COR-L47 (cell line): ENCODE measurements around the gene PDE12.
"Not testable (repeated sequence)": the region's sequence is repeated elsewhere in the genome, so short reads cannot be mapped to it uniquely, and the experiment has no call there.

ENCODE experiments used
- DNase-seq: peaks from one replicate; lab custom pipeline; 2025; lab: John Stamatoyannopoulos, UW

The PDE12 gene

DNA sequence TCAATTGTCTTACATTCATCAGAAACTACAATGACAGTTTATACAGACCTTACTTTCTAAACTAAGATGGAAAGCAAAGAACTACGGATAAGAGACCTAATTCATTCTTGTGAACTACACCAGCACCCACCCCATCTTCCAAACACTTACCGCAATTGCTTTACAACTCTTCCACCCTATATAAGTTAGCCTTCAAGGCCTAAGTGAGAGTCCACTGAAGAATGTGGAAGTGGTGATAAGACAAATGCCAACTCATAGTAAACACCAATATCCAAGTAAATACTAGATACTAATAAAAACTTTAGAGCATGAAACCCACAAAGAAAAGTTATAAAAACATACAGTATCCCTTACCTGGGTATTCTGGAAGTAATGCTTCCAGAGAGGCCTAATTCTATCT lies 27.5 kb downstream of the PDE12 start:
- no peak for DNase-seq

DNA sequence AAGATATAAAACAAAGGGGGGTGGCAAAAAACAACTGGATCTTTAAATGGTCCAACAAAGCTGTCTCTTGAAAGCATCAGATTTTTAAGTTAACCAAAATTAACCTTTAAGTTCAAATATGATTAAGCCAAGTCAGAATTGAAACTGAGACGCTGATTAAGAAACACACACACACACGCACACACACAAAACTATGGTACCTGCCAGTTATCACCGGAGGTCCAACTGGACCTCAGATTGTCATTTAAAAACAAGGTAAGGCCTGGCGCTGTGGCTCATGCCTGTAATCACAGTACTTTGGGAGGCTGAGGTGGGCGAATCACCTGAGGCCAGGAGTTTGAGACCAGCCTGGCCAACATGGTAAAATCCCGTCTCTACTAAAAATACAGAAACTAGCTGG lies 30.7 kb downstream of the PDE12 start:
- no peak for DNase-seq

DNA sequence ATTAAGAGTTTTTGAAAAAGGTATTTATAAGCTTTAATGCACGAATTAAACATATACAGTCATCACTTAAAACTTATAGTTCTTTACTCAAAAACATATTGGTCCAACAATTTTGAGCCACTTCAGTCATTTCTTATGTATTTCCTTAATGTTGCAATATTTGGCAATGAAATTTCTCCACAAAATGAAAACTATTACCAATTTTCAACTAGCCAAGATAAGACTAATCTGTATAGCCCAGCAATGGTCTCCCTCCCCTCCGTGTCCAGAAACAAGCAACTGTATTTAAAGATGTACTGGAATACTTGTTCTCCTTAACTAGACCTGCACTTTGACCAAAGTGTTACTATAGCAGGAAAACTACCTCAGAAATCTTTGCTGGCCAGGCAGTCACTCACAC lies 31.8 kb downstream of the PDE12 start:
- no peak for DNase-seq

DNA sequence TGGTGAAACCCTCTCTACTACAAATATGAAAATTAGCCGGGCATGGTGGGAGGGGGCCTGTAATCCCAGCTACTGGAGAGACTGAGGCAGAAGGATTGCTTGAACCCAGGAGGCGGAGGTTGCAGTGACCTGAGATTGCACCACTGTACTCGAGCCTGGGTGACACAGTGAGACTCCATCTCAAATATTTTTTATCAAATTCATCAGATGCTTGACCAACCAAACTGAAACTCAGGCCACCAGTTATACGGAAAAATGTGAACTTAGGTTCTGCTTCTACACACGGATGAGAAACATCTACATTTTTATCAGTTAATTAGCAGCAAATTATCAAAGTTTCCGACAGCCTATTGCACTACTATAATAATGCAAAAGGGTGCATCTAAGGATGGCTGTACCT lies 36.2 kb downstream of the PDE12 start:
- no peak for DNase-seq

DNA sequence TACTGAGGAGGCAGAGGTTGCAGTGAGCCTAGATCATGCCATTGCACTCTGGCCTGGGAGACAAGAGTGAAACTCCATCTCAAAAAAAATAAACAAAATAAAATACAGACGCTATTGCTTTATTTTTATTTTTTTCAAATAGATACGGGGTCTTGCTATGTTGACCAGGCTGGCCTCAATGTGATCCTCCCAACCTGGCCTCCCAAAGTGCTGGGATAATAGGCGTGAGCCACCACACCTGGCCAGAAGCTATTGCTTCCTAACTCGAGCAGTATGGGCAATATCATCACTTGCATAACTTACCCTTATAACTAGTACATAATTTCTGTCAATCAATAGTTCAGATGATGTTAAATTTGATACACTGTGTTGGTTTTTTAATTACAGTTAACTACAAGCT lies 38.1 kb downstream of the PDE12 start:
- DNase-seq = no peak

DNA sequence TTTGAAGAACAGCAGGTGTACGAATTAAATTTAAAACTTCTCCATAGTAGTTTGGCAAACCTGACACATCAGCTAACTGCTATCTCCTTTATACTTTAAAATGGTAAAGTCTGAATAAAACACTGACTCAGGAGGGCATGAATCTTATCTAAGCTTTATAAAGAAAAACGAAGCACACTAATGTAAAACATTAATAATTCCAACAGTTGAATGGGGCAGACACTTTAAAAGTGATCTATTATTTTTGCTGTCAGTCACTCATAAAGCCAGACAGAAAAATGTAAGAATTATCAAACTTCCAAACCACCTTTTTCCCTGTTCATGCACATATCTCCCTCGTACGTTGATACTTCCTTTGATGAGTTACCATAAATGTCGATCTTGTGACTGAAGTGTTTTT lies 38.5 kb downstream of the PDE12 start:
- DNase-seq = no peak

DNA sequence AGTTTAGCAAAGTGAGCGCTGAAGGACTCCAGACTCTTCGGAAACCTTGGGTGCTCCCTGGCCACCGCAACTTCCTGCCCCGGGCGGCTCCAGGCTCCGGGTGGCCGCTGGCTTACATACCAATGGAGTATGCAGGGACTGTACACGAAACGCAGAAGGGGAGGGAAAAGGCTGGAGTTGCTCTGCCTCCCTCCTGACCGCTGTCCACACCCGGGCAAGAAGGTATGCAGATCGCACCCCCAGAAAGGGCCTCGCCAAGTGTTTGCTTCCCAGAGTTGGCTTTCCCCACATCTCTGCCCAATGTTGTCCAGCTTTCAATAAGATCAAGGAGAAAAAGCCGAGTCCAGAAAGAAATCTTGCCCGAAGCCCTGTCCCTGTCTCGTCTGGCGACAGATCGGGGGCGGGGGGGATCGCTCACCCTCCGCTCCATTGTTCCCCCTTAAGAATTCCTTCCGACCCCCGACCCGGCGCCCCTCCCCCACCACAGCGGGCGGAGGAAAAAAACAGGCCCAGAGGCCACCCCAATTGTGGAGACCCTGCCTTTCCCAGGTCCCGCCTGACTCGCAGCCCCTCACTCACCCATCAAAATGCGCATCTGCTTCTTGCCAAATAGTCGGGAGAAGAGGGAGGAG lies 40.5 kb downstream of the PDE12 start:
- DNase-seq = no peak

DNA sequence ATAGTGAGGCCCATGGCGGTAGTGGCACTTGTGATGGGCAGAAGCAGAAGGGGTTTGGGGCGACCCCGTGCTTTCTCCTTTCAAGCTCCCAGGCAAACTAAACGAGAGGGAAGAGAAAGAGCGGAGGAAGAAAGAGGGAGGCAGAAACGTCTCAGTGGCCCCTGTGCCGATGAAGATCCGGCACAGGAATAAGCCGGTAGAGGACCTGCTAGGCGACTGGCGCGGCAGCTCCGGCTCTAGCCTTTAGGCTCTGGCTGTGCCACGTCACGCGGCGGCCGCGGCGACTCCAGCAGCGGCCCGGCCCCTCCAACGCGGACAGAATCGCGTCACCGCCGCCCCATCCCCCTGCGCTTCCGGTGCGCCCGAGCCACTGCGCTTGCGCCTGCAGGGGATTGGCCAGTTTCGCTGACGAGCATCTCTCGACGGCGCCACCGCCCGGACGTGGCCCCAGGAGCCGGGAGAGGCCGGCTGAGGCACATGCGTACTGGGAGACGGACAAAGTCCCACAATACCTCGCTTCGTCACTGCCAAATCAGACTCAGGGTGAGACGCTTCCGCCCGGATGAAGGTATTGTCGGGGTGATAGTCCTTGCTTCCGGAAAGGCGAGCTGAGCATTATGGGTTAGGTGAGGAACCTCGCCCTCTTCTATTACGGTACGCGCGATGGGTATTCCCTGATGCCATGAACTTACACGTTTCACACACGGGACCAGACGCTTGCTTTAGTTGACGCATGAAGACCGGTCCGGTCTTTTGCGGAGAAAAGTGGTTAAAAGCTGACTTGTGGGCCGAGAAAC lies 41.3 kb downstream of the PDE12 start, which contains the start of gene ARF4:
TSS of gene ARF4 (minus strand) at position 218 of the 797 bp plus-strand sequence. CDS start at position 14, 204 bp downstream.
- peak; percentile 90 for DNase-seq

DNA sequence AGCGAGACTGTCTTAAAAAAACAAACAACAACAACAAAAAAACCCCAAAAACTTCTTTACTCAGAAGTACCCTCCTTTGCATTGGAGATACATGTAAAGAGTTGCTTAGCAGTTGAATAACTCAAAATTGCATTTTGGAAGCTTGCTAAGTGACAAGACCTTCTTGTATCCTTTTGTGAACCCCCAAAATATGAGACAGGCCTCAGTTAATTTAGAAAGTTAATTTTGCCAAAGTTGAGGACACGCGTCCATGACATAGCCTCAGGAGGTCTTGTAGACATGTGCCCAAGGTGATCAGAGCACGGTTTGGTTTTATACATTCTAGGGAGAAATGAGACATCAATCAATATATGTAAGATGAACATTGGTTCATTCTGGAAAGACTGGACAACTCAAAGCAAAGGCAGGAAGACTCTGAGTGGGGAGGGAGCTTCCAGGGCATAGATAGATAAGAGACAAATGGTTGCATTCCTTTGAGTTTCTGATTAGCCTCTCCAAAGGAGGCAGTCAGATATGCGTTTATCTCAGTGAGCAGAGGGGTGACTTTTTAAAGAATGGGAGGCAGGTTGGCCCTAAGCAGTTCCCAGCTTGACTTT lies 42.8 kb downstream of the PDE12 start:
- no peak for DNase-seq

DNA sequence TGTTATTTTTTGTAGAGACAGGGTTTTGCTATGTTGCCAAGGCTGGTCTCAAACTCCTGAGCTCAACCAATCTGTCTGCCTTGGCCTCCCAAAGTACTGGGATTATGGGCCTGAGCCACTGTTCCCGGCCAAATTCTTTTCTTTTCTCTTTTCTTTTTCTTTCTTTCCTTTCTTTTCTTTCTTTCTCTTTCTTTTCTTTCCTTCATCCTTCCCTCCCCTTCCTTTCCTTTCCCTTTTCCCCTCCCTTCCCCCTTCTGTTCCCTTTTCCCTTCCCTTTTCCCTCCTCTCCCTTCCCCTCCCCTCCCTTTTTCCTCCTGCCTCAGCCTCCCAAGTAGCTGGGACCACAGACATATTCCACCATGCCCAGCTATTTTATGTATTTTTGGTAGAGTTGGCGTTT lies 44.1 kb downstream of the PDE12 start:
- no peak for DNase-seq

DNA sequence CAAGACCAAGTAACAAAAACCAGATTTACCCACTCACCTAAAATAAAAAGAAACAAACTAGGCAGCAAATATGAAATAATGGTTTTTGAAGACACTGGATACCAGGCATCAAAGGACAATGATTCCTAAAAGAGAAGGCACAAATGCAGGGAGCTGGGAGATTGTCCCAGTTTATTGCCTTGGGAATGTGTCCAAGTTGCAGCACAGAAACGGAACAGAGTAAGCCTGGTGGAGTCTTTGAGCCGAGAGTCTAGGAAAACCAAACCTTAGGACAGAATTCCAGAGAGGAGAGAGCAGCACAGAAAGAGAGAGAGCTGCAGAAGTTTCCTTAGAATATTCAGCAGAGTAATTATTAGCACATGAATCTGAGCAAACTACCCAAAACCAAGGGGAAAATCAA lies 48.9 kb downstream of the PDE12 start:
- no peak for DNase-seq

DNA sequence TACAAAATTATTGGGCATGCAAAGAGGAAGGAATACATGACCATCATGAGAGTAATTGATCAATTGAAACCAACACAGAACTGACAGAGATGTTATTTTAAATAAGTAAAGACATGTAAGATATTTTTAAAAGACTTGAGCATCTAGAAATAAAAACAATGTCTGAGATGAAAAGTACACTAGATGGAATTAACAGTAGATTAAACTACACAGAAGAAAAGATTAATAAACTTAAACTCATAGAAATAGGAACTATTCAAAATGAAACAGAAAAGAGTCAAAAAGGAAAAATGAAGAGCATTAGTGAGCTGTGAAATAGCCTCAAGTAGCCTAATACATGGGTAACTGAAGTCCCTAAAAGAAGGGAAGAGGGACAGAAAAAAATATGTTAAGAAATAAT lies 49.6 kb downstream of the PDE12 start:
- no peak for DNase-seq

DNA sequence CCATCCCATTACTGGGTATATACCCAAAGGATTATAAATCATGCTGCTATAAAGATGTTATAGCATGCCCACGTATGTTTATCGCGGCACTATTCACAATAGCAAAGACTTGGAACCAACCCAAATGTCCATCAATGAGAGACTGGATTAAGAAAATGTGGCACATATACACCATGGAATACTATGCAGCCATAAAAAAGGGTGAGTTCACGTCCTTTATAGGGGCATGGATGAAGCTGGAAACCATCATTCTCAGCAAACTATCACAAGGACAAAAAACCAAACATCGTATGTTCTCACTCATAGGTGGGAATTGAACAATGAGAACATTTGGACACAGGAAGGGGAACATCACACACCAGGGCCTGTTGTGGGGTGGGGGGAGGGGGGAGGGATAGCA lies 55.8 kb downstream of the PDE12 start:
- DNase-seq = not testable (repeated sequence)

DNA sequence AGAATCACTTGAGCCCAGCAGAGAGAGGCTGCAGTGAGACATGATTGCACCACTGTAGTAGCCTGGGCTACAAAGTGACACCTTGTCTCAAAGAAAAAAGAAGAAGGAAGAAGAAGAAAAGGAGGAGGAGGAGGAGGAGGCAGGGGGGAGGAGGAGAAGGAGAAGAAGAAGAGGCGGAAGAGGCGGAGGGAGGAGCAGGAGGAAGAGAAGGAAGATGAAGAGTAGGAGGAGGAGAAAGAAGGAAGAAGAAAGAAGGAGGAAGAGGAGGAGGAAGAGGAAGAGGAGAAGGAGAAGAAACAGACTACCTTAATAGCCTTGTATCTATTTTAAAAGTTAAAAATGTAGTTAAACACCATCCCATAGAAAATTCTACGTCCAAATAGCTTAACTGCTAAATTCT lies 60.2 kb downstream of the PDE12 start:
- DNase-seq = no peak
